Coronary artery (tissue), 2 donors: ENCODE data around the gene C3orf52.

ENCODE experiments used
- DNase-seq: peaks from one replicate; pipeline ENCODE4 v3.0.0-alpha.2; 2017; ENCODE audit warnings: low spot score
- H3K27ac ChIP-seq, 2 donors: fragments of 200-600 bp; sonication (generic); one replicate each; pipeline ENCODE4 v1.5.1; 2016 to 2019
- H3K4me3 ChIP-seq: fragments of 200-600 bp; sonication (generic); 2 replicates; pipeline ENCODE4 v1.5.1; 2016; ENCODE audit warnings: mild to moderate bottlenecking, moderate library complexity
- CTCF ChIP-seq: fragments of 200-600 bp; sonication (generic); IDR thresholded peaks from one replicate; pipeline ENCODE4 v1.5.1; 2019; ENCODE audit warnings: antibody characterized with exemption

The C3orf52 gene

GRCh38 chr3:112093180-112093522 is 7.0 kb downstream of the C3orf52 start:
- no peak for DNase-seq
- H3K27ac ChIP-seq: no peak overlapping the region
- TF ChIP-seq CTCF: no peak
- no peak overlapping the region for H3K4me3 ChIP-seq

GRCh38 chr3:112095731-112096130 is 9.5 kb downstream of the C3orf52 start:
- no peak for DNase-seq
- TF ChIP-seq CTCF: no peak
- Histone ChIP-seq H3K27ac (no peak overlapping the region), H3K4me3 (no peak overlapping the region)

GRCh38 chr3:112096176-112096575 is 10.0 kb downstream of the C3orf52 start:
- no peak for TF ChIP-seq CTCF
- H3K4me3 ChIP-seq: no peak overlapping the region
- no peak overlapping the region for H3K27ac ChIP-seq
- no peak for DNase-seq

GRCh38 chr3:112097378-112097777 is 11.2 kb downstream of the C3orf52 start:
- no peak for TF ChIP-seq CTCF
- Histone ChIP-seq H3K27ac (no peak overlapping the region), H3K4me3 (no peak overlapping the region)
- no peak for DNase-seq

GRCh38 chr3:112101916-112102315 is 15.7 kb downstream of the C3orf52 start:
- H3K27ac ChIP-seq: no peak overlapping the region
- DNase-seq: no peak
- no peak for TF ChIP-seq CTCF

GRCh38 chr3:112104774-112105173 is 18.6 kb downstream of the C3orf52 start:
- no peak for DNase-seq
- Histone ChIP-seq H3K27ac (no peak overlapping the region), H3K4me3 (no peak overlapping the region)
- TF ChIP-seq CTCF: no peak

More at GRCh38 chr3:112101916-112102315, 15.7 kb downstream of the C3orf52 start:
- no peak overlapping the region for H3K4me3 ChIP-seq

GRCh38 chr3:112109322-112109721 is 23.1 kb downstream of the C3orf52 start:
- H3K4me3 ChIP-seq: no peak overlapping the region
- H3K27ac ChIP-seq: no peak overlapping the region
- DNase-seq: no peak
- no peak for TF ChIP-seq CTCF
